Measurements from ENCODE around the gene GABRG3.
"Not testable (repeated sequence)": the region's sequence is repeated elsewhere in the genome, so short reads cannot be mapped to it uniquely, and the experiment has no call there.

GABRG3 gene

GRCh38 chr15:26983822-26984221, 12.8 kb downstream of the GABRG3 start:
- no peak overlapping the region for H3K4me2 ChIP-seq (ENCODE audit: low read depth, low read length, poor library complexity, severe bottlenecking)

DNA sequence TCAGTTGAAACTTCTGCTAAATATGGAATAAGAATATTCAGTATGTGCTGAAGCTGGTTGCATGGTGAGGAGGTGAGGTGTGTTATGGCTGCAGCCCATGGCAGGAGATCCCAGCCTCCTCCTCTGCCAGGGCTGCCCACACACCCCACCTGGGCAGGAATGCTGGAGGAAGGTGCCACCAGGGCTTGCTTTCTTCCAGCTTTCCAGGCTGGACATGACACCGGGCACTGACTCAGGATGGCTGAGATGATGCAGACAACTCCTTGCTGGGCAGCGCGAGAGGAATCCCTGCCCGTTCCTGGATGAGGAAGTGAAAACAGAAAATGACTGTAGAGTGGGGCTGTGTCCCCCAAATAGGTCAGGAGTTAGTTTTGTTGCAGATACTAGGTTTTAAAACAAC, 14.1 kb downstream of the GABRG3 start:
- Histone ChIP-seq H3K9me2 (replicated peaks; ENCODE audit: insufficient read depth, low read length) (no peaks in the 10 kb centered on the region), H3K79me2 (ENCODE audit: insufficient read depth, low read length) (no peaks in the 10 kb centered on the region), H3F3A (ENCODE audit: insufficient read depth) (no peaks in the 10 kb centered on the region), H3K27ac (ENCODE audit: low read depth, low read length) (no peak overlapping the region), H3K4me3 (ENCODE audit: insufficient read depth, low read length, poor library complexity, severe bottlenecking) (no peak overlapping the region), H3K9me3 (ENCODE audit: insufficient read depth, low read length) (no peaks in the 10 kb centered on the region), H3K36me3 (ENCODE audit: low read length) (no peaks in the 10 kb centered on the region), H4K20me1 (ENCODE audit: low read depth, low read length) (no peaks in the 10 kb centered on the region), H3K9ac (ENCODE audit: low read length) (no peak overlapping the region), H3K4me2 (ENCODE audit: low read depth, low read length, poor library complexity, severe bottlenecking) (no peak overlapping the region), H3K27me3 (ENCODE audit: low read length) (no peaks in the 10 kb centered on the region), H2AFZ (ENCODE audit: low read depth, low read length, severe bottlenecking) (no peak overlapping the region)
- TF ChIP-seq EZH2phosphoT487 (conservative IDR thresholded peaks at IDR 0.05; ENCODE audit: low read length) = no peak
- TF ChIP-seq, protein P1, sequence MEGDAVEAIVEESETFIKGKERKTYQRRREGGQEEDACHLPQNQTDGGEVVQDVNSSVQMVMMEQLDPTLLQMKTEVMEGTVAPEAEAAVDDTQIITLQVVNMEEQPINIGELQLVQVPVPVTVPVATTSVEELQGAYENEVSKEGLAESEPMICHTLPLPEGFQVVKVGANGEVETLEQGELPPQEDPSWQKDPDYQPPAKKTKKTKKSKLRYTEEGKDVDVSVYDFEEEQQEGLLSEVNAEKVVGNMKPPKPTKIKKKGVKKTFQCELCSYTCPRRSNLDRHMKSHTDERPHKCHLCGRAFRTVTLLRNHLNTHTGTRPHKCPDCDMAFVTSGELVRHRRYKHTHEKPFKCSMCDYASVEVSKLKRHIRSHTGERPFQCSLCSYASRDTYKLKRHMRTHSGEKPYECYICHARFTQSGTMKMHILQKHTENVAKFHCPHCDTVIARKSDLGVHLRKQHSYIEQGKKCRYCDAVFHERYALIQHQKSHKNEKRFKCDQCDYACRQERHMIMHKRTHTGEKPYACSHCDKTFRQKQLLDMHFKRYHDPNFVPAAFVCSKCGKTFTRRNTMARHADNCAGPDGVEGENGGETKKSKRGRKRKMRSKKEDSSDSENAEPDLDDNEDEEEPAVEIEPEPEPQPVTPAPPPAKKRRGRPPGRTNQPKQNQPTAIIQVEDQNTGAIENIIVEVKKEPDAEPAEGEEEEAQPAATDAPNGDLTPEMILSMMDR (IDR thresholded peaks at IDR 0.05; ENCODE audit: insufficient read depth, low read length, poor library complexity, severe bottlenecking) = no peak

More at GRCh38 chr15:26983822-26984221, 12.8 kb downstream of the GABRG3 start:
- Histone ChIP-seq H3K9me2 (replicated peaks; ENCODE audit: insufficient read depth, low read length) (no peaks in the 10 kb centered on the region), H3K4me3 (ENCODE audit: insufficient read depth, low read length, poor library complexity, severe bottlenecking) (no peak overlapping the region), H3K36me3 (ENCODE audit: low read length) (no peaks in the 10 kb centered on the region), H3K9ac (ENCODE audit: low read length) (no peak overlapping the region), H3F3A (ENCODE audit: insufficient read depth) (no peaks in the 10 kb centered on the region), H3K9me3 (ENCODE audit: insufficient read depth, low read length) (no peaks in the 10 kb centered on the region), H3K79me2 (ENCODE audit: insufficient read depth, low read length) (no peaks in the 10 kb centered on the region), H3K27me3 (ENCODE audit: low read length) (no peaks in the 10 kb centered on the region), H2AFZ (ENCODE audit: low read depth, low read length, severe bottlenecking) (no peak overlapping the region), H4K20me1 (ENCODE audit: low read depth, low read length) (no peaks in the 10 kb centered on the region), H3K27ac (ENCODE audit: low read depth, low read length) (no peak overlapping the region)
- no peak for TF ChIP-seq EZH2phosphoT487 (conservative IDR thresholded peaks at IDR 0.05; ENCODE audit: low read length)
- TF ChIP-seq, protein P1 (IDR thresholded peaks at IDR 0.05; ENCODE audit: insufficient read depth, low read length, poor library complexity, severe bottlenecking) = no peak

DNA sequence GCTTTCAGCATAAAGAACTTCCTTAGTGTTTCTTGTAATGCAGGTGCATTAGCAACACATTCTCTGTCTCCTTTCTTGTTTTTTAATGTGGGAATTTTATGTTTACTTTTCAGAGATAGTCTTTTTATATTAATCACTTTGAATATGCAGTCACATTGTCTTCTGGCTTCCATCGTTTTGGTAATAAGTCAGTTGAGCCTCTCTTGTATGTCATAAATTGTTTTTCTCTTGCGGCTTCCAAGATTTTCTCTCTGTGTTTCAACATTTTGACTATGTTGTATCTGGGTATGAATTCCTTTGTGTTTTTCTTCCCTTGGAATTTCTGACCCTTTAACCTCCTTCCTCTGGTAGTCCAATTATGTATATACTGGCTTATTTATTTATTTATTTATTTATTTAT, 25.3 kb downstream of the GABRG3 start:
- H3K27ac ChIP-seq (ENCODE audit: low read depth, low read length) = no peak overlapping the region
- TF ChIP-seq, protein P1 (IDR thresholded peaks at IDR 0.05; ENCODE audit: insufficient read depth, low read length, poor library complexity, severe bottlenecking) = no peak
- no peak for TF ChIP-seq EZH2phosphoT487 (conservative IDR thresholded peaks at IDR 0.05; ENCODE audit: low read length)
- no peaks in the 10 kb centered on the region for H3K27me3 ChIP-seq (ENCODE audit: low read length)
- no peaks in the 10 kb centered on the region for H3K9me2 ChIP-seq (replicated peaks; ENCODE audit: insufficient read depth, low read length)
- H3K4me2 ChIP-seq (ENCODE audit: low read depth, low read length, poor library complexity, severe bottlenecking) = no peak overlapping the region
- H3K9me3 ChIP-seq (ENCODE audit: insufficient read depth, low read length) = no peaks in the 10 kb centered on the region
- no peaks in the 10 kb centered on the region for H3K36me3 ChIP-seq (ENCODE audit: low read length)
- no peak overlapping the region for H2AFZ ChIP-seq (ENCODE audit: low read depth, low read length, severe bottlenecking)
- H3K4me3 ChIP-seq (ENCODE audit: insufficient read depth, low read length, poor library complexity, severe bottlenecking) = no peak overlapping the region
- no peaks in the 10 kb centered on the region for H4K20me1 ChIP-seq (ENCODE audit: low read depth, low read length)
- H3K79me2 ChIP-seq (ENCODE audit: insufficient read depth, low read length) = no peaks in the 10 kb centered on the region
- H3K9ac ChIP-seq (ENCODE audit: low read length) = no peak overlapping the region
- H3F3A ChIP-seq (ENCODE audit: insufficient read depth) = no peaks in the 10 kb centered on the region

GRCh38 chr15:27003003-27003402, 32.0 kb downstream of the GABRG3 start:
- H3F3A ChIP-seq (ENCODE audit: insufficient read depth); H3K4me2 ChIP-seq (ENCODE audit: low read depth, low read length, poor library complexity, severe bottlenecking); H3K4me3 ChIP-seq (ENCODE audit: insufficient read depth, low read length, poor library complexity, severe bottlenecking); H3K9me3 ChIP-seq (ENCODE audit: insufficient read depth, low read length); H3K36me3 ChIP-seq (ENCODE audit: low read length); H3K27me3 ChIP-seq (ENCODE audit: low read length); H3K9me2 ChIP-seq (replicated peaks; ENCODE audit: insufficient read depth, low read length); H3K9ac ChIP-seq (ENCODE audit: low read length); H3K79me2 ChIP-seq (ENCODE audit: insufficient read depth, low read length); H3K27ac ChIP-seq (ENCODE audit: low read depth, low read length); H4K20me1 ChIP-seq (ENCODE audit: low read depth, low read length); H2AFZ ChIP-seq (ENCODE audit: low read depth, low read length, severe bottlenecking): not testable (repeated sequence)

DNA sequence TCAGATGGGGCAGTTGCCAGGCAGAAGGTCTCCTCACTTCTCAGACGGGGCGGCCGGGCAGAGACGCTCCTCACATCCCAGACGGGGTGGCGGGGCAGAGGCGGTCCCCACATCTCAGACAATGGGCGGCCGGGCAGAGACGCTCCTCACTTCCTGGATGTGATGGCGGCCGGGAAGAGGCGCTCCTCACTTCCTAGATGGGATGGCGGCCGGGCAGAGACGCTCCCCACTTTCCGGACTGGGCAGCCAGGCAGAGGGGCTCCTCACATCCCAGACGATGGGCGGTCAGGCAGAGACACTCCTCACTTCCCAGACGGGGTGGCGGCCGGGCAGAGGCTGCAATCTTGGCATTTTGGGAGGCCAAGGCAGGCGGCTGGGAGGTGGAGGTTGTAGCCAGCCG, 33.2 kb downstream of the GABRG3 start:
- H3K79me2 ChIP-seq (ENCODE audit: insufficient read depth, low read length); H3K36me3 ChIP-seq (ENCODE audit: low read length); H3K27ac ChIP-seq (ENCODE audit: low read depth, low read length); H4K20me1 ChIP-seq (ENCODE audit: low read depth, low read length); H2AFZ ChIP-seq (ENCODE audit: low read depth, low read length, severe bottlenecking); H3K27me3 ChIP-seq (ENCODE audit: low read length); H3K4me3 ChIP-seq (ENCODE audit: insufficient read depth, low read length, poor library complexity, severe bottlenecking); H3K9ac ChIP-seq (ENCODE audit: low read length); H3K9me2 ChIP-seq (replicated peaks; ENCODE audit: insufficient read depth, low read length); H3K4me2 ChIP-seq (ENCODE audit: low read depth, low read length, poor library complexity, severe bottlenecking); H3K9me3 ChIP-seq (ENCODE audit: insufficient read depth, low read length); H3F3A ChIP-seq (ENCODE audit: insufficient read depth): not testable (repeated sequence)
